ENCODE results near the gene UBE2O. TPM values are rescaled to one million over a fixed set of nuclear protein-coding genes. Genes with fewer than 3 reads are reported as not detected.

Gene UBE2O
- polyA plus RNA-seq, 4 donors: 20.9 to 30.0 (median 28.9) TPM

- DNase-seq (ENCODE audit: low read depth in 4 of 4, low spot score in 2 of 4): no peak
Observed at GRCh38 chr17:76442341-76443338, 10.3 kb downstream of the UBE2O start.

- no peak for DNase-seq (ENCODE audit: low read depth in 4 of 4, low spot score in 2 of 4)
Observed at GRCh38 chr17:76441686-76442340, 11.1 kb downstream of the UBE2O start.

GRCh38 chr17:76440751-76441362, 12.1 kb downstream of the UBE2O start:
- DNase-seq (ENCODE audit: low read depth in 4 of 4, low spot score in 2 of 4): no peak

GRCh38 chr17:76439314-76439928, 13.5 kb downstream of the UBE2O start:
- DNase-seq (ENCODE audit: low read depth in 4 of 4, low spot score in 2 of 4): no peak

GRCh38 chr17:76438906-76439305, 14.0 kb downstream of the UBE2O start:
- DNase-seq (ENCODE audit: low read depth in 4 of 4, low spot score in 2 of 4): no peak

GRCh38 chr17:76437467-76438402, 15.2 kb downstream of the UBE2O start:
- DNase-seq (ENCODE audit: low read depth in 4 of 4, low spot score in 2 of 4): no peak

GRCh38 chr17:76435751-76436150, 17.2 kb downstream of the UBE2O start:
- DNase-seq (ENCODE audit: low read depth in 4 of 4, low spot score in 2 of 4): no peak

- DNase-seq (ENCODE audit: low read depth in 4 of 4, low spot score in 2 of 4): no peak
Observed at GRCh38 chr17:76434870-76435269, 18.1 kb downstream of the UBE2O start.

GRCh38 chr17:76433693-76434092, 19.3 kb downstream of the UBE2O start:
- DNase-seq (ENCODE audit: low read depth in 4 of 4, low spot score in 2 of 4): no peak

GRCh38 chr17:76432712-76433336, 20.1 kb downstream of the UBE2O start:
- DNase-seq (ENCODE audit: low read depth in 4 of 4, low spot score in 2 of 4): no peak

- no peak for DNase-seq (ENCODE audit: low read depth in 4 of 4, low spot score in 2 of 4)
Observed at GRCh38 chr17:76432004-76432403, 20.9 kb downstream of the UBE2O start.

- DNase-seq (ENCODE audit: low read depth in 4 of 4, low spot score in 2 of 4): no peak
Observed at GRCh38 chr17:76431509-76431908, 21.4 kb downstream of the UBE2O start.

- DNase-seq (ENCODE audit: low read depth in 4 of 4, low spot score in 2 of 4): no peak
Observed at GRCh38 chr17:76428511-76428910, 24.4 kb downstream of the UBE2O start.

GRCh38 chr17:76427501-76428231, 25.3 kb downstream of the UBE2O start:
- no peak for DNase-seq (ENCODE audit: low read depth in 4 of 4, low spot score in 2 of 4)

- DNase-seq (ENCODE audit: low read depth in 4 of 4, low spot score in 2 of 4): no peak
Observed at GRCh38 chr17:76426853-76427252, 26.1 kb downstream of the UBE2O start.

GRCh38 chr17:76422860-76423259, 30.1 kb downstream of the UBE2O start:
- DNase-seq (ENCODE audit: low read depth in 4 of 4, low spot score in 2 of 4): no peak

- DNase-seq (ENCODE audit: low read depth in 4 of 4, low spot score in 2 of 4): no peak
Observed at GRCh38 chr17:76422406-76422805, 30.5 kb downstream of the UBE2O start.

GRCh38 chr17:76421044-76421407, 31.9 kb downstream of the UBE2O start:
- no peak for DNase-seq (ENCODE audit: low read depth in 4 of 4, low spot score in 2 of 4)
